OCI-LY1 (cell line): Measurements from ENCODE around the gene CCL2.

ENCODE experiments used
- CTCF ChIP-seq: fragments of 200-600 bp; sonication (generic), shearing (Covaris generic); IDR thresholded peaks from 2 replicates; pipeline ENCODE4 v1.5.1; 2017; ENCODE audit warnings: mild to moderate bottlenecking, antibody characterized with exemption, low read length, moderate library complexity, mixed read lengths
- EZH2 ChIP-seq: fragments of 200-600 bp; sonication (generic), shearing (Covaris generic); IDR thresholded peaks from 2 replicates; pipeline ENCODE4 v1.8.0; 2017; ENCODE audit warnings: borderline replicate concordance, mixed run types, mild to moderate bottlenecking, antibody characterized with exemption, low read length, moderate library complexity, mixed read lengths

DNA sequence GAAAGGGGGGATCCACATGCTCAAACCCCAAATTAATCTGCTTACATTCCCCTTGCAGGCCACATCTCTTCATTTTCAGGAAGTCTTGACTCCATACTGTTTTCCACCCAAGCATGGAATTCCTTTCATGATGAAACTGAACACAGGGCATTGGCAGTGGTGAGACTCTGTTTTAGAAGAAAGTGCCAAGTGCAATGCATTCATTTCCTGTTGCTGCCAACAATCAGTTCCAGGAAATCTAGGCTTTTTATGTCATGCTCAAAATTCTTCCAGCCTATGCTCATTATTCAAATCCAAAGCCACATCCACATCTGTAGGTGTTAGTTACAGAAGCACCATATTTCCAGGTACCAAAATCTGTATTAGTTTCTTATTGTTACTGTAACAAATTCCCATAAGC lies 4.1 kb downstream of the CCL2 start:
- no peak for TF ChIP-seq CTCF
- no peak for TF ChIP-seq EZH2
